ENCODE results near the gene TTC28.

- TF ChIP-seq YY1 (IDR thresholded peaks at IDR 0.05; ENCODE audit: low read depth) (no peak), RAD21 (IDR thresholded peaks at IDR 0.05; ENCODE audit: low read depth) (no peak), REST (IDR thresholded peaks at IDR 0.05; ENCODE audit: low read depth) (no peak), TEAD4 (IDR thresholded peaks at IDR 0.05) (no peak), EP300 (IDR thresholded peaks at IDR 0.05; ENCODE audit: borderline replicate concordance) (no peak), CREB1 (IDR thresholded peaks at IDR 0.05; ENCODE audit: low read depth) (no peak)
Measured at GRCh38 chr22:28017859-28018258, 661.8 kb downstream of the TTC28 start.
